Liver (tissue), 3 donors: ENCODE measurements around the gene FEV.

Source experiments
- ATF3 ChIP-seq: IDR thresholded peaks from 2 replicates; pipeline ENCODE4 v1.6.1; 2016; ENCODE audit warnings: antibody characterized with exemption
- FOXA1 ChIP-seq: IDR thresholded peaks from 2 replicates; pipeline ENCODE4 v1.6.1; 2016; ENCODE audit warnings: antibody characterized with exemption
- GABPA ChIP-seq, 2 donors: IDR thresholded peaks in 1 of 2; conservative IDR thresholded peaks in 1 of 2; 2 replicates each; pipeline ENCODE4 v1.6.1; 2016; ENCODE audit warnings: antibody characterized with exemption in 2 of 2, mild to moderate bottlenecking in 1 of 2, moderate library complexity in 1 of 2
- JUND ChIP-seq, 2 donors: IDR thresholded peaks; 2 replicates each; pipeline ENCODE4 v1.6.1; 2016; ENCODE audit warnings: antibody characterized with exemption in 2 of 2
- RAD21 ChIP-seq, 2 donors: IDR thresholded peaks; 2 replicates each; pipeline ENCODE4 v1.6.1; 2016; ENCODE audit warnings: antibody characterized with exemption in 2 of 2, mild to moderate bottlenecking in 2 of 2
- SP1 ChIP-seq: IDR thresholded peaks from 2 replicates; pipeline ENCODE4 v1.6.1; 2018; ENCODE audit warnings: antibody characterized with exemption, mild to moderate bottlenecking
- TAF1 ChIP-seq: conservative IDR thresholded peaks from 2 replicates; pipeline ENCODE4 v1.6.1; 2016; ENCODE audit warnings: antibody characterized with exemption, mild to moderate bottlenecking
- YY1 ChIP-seq: IDR thresholded peaks from 2 replicates; pipeline ENCODE4 v1.6.1; 2016; ENCODE audit warnings: antibody characterized with exemption, mild to moderate bottlenecking
- TF ChIP-seq, protein P1 (sequence below): fragments of 150-350 bp; IDR thresholded peaks from 2 replicates; pipeline ENCODE4 v1.5.1; 2017; ENCODE audit warnings: improper control_type of control experiment, low read depth, low read length; ENCODE audit not compliant: missing input control
- TF ChIP-seq, protein P2 (sequence below): IDR thresholded peaks from 2 replicates; pipeline ENCODE4 v1.6.1; 2016; ENCODE audit warnings: antibody characterized with exemption
- TF ChIP-seq, protein P3 (sequence below): IDR thresholded peaks from 2 replicates; pipeline ENCODE4 v1.6.1; 2016; ENCODE audit warnings: antibody characterized with exemption, mild to moderate bottlenecking
- donor health status: healthy.
- donor health status: healthy.

DNA sequence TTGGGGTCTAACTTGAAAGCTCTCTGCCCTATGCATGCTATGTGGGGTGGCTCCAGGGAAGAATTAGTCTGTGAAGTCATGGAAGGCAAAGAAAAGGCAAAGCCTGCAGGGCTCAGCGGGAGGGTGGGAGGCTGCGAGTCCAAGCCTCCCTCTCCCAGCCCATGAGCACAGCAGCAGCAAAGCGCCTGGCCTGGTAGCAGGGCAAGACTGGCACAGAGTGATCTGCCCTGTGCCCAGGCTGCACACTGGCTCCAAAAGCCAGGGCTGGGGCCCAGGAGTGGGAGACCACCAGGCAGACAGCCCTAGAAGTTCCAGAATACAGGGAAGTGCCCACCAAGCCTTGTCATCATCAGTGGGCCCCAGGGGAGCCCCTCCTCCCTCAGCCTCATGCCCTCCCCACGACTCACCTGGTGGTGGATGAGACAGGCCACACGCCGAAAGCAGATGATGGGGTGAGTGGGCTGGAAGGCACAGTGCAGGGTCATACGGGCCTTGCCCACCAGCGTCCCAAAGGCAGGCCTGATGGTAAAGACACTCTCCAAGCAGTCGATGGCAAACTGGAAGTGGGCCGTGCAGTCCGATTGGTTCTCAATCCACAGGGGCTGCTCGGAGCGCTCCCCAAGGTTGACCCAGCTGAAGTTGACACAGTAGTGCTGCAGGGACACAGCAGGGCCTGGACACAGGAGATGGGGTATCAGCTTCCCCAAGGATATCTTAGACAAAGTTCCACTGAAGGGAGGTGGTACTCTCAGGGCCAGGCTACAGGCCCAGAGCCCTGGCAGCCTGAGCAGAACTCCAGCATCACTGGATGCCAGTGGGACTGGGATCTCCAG, 44.2 kb upstream of the FEV start:
- TF ChIP-seq, protein P1, sequence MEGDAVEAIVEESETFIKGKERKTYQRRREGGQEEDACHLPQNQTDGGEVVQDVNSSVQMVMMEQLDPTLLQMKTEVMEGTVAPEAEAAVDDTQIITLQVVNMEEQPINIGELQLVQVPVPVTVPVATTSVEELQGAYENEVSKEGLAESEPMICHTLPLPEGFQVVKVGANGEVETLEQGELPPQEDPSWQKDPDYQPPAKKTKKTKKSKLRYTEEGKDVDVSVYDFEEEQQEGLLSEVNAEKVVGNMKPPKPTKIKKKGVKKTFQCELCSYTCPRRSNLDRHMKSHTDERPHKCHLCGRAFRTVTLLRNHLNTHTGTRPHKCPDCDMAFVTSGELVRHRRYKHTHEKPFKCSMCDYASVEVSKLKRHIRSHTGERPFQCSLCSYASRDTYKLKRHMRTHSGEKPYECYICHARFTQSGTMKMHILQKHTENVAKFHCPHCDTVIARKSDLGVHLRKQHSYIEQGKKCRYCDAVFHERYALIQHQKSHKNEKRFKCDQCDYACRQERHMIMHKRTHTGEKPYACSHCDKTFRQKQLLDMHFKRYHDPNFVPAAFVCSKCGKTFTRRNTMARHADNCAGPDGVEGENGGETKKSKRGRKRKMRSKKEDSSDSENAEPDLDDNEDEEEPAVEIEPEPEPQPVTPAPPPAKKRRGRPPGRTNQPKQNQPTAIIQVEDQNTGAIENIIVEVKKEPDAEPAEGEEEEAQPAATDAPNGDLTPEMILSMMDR = no peak
- no peak for TF ChIP-seq TAF1
- TF ChIP-seq, protein P2, sequence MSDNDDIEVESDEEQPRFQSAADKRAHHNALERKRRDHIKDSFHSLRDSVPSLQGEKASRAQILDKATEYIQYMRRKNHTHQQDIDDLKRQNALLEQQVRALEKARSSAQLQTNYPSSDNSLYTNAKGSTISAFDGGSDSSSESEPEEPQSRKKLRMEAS = no peak
- TF ChIP-seq JUND (IDR thresholded peaks at IDR 0.05) = no peak
- TF ChIP-seq, protein P3, sequence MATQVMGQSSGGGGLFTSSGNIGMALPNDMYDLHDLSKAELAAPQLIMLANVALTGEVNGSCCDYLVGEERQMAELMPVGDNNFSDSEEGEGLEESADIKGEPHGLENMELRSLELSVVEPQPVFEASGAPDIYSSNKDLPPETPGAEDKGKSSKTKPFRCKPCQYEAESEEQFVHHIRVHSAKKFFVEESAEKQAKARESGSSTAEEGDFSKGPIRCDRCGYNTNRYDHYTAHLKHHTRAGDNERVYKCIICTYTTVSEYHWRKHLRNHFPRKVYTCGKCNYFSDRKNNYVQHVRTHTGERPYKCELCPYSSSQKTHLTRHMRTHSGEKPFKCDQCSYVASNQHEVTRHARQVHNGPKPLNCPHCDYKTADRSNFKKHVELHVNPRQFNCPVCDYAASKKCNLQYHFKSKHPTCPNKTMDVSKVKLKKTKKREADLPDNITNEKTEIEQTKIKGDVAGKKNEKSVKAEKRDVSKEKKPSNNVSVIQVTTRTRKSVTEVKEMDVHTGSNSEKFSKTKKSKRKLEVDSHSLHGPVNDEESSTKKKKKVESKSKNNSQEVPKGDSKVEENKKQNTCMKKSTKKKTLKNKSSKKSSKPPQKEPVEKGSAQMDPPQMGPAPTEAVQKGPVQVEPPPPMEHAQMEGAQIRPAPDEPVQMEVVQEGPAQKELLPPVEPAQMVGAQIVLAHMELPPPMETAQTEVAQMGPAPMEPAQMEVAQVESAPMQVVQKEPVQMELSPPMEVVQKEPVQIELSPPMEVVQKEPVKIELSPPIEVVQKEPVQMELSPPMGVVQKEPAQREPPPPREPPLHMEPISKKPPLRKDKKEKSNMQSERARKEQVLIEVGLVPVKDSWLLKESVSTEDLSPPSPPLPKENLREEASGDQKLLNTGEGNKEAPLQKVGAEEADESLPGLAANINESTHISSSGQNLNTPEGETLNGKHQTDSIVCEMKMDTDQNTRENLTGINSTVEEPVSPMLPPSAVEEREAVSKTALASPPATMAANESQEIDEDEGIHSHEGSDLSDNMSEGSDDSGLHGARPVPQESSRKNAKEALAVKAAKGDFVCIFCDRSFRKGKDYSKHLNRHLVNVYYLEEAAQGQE = no peak
- TF ChIP-seq SP1 = no peak
- TF ChIP-seq ATF3 = no peak
- TF ChIP-seq GABPA (IDR thresholded peaks at IDR 0.05 in 1 of 2, conservative IDR thresholded peaks at IDR 0.05 in 1 of 2) = no peak
- no peak for TF ChIP-seq YY1
- TF ChIP-seq FOXA1 = no peak
- no peak for TF ChIP-seq RAD21 (IDR thresholded peaks at IDR 0.05)
